Mesenchymal stem cell (in vitro differentiated cells and primary cell): ENCODE results near the gene LRRTM2.

Source experiments
- DNase-seq: peaks from one replicate; pipeline ENCODE4 v3.0.0-alpha.2; 2013
- H2AFZ ChIP-seq: one replicate; pipeline ENCODE4 v1.6.1; 2013; ENCODE audit warnings: low read depth, mild to moderate bottlenecking, control low read depth, inconsistent platforms, low read length, moderate library complexity
- H2AK5ac ChIP-seq: 2 replicates; pipeline ENCODE4 v1.6.1; 2013; ENCODE audit warnings: low read length, moderate library complexity, mild to moderate bottlenecking, inconsistent platforms; ENCODE audit not compliant: severe bottlenecking
- H2BK120ac ChIP-seq: one replicate; pipeline ENCODE4 v1.6.1; 2013; ENCODE audit warnings: low read depth, mild to moderate bottlenecking, inconsistent platforms, low read length, moderate library complexity
- H2BK12ac ChIP-seq, 2 experiments: one replicate each; pipeline ENCODE4 v1.6.1; 2013; ENCODE audit warnings: inconsistent platforms in 2 of 2, low read length in 2 of 2, mild to moderate bottlenecking in 2 of 2, moderate library complexity in 2 of 2, control low read depth in 1 of 2
- H2BK15ac ChIP-seq: one replicate; pipeline ENCODE4 v1.6.1; 2013; ENCODE audit warnings: mild to moderate bottlenecking, low read depth, inconsistent platforms; ENCODE audit not compliant: poor library complexity, severe bottlenecking
- H2BK5ac ChIP-seq: 2 replicates; pipeline ENCODE4 v1.6.1; 2013; ENCODE audit warnings: low read depth, mild to moderate bottlenecking, low read length, control low read depth, inconsistent platforms; ENCODE audit not compliant: poor library complexity, severe bottlenecking
- H3K14ac ChIP-seq, 2 experiments: one replicate each; pipeline ENCODE4 v1.6.1; 2013; ENCODE audit warnings: inconsistent platforms in 2 of 2, low read length in 2 of 2, control low read depth in 1 of 2, mild to moderate bottlenecking in 1 of 2, moderate library complexity in 1 of 2
- H3K18ac ChIP-seq, 2 experiments: one replicate each; pipeline ENCODE4 v1.6.1; 2013; ENCODE audit warnings: inconsistent platforms in 2 of 2, low read length in 2 of 2, control low read depth in 1 of 2, low read depth in 1 of 2, mild to moderate bottlenecking in 1 of 2
- H3K23ac ChIP-seq, 2 experiments: one replicate each; pipeline ENCODE4 v1.6.1; 2013; ENCODE audit warnings: inconsistent platforms in 2 of 2, low read length in 2 of 2, mild to moderate bottlenecking in 2 of 2, moderate library complexity in 2 of 2, control low read depth in 1 of 2
- H3K27ac ChIP-seq: 2 replicates; pipeline ENCODE4 v1.5.1; 2013; ENCODE audit warnings: mild to moderate bottlenecking, moderate library complexity, low read length, control low read depth, inconsistent platforms; ENCODE audit not compliant: poor library complexity, severe bottlenecking
- H3K27me3 ChIP-seq, 2 experiments: 2 replicates each; pipeline versions ENCODE4 v1.6.1 to v1.7.0; 2013; ENCODE audit warnings: low read length in 2 of 2, mild to moderate bottlenecking in 2 of 2, moderate library complexity in 2 of 2, control low read depth in 1 of 2, inconsistent platforms in 1 of 2; ENCODE audit not compliant: control insufficient read depth in 1 of 2, insufficient read depth in 1 of 2
- H3K36me3 ChIP-seq, 2 experiments: 2 replicates each; pipeline versions ENCODE4 v1.6.1 to v1.7.0; 2013; ENCODE audit warnings: low read length in 2 of 2, control low read depth in 1 of 2, inconsistent platforms in 1 of 2, low read depth in 1 of 2, mild to moderate bottlenecking in 1 of 2; ENCODE audit not compliant: insufficient read depth in 2 of 2, control insufficient read depth in 1 of 2
- H3K4ac ChIP-seq, 2 experiments: one replicate each; pipeline ENCODE4 v1.6.1; 2013; ENCODE audit warnings: inconsistent platforms in 2 of 2, low read length in 2 of 2, mild to moderate bottlenecking in 2 of 2, moderate library complexity in 2 of 2, control low read depth in 1 of 2, low read depth in 1 of 2
- H3K4me1 ChIP-seq: 2 replicates; pipeline ENCODE4 v1.6.1; 2013; ENCODE audit warnings: low read depth, low read length, control low read depth; ENCODE audit not compliant: control insufficient read depth, insufficient read depth
- H3K4me2 ChIP-seq: 2 replicates; pipeline ENCODE4 v1.6.1; 2013; ENCODE audit warnings: low read length, mild to moderate bottlenecking, inconsistent platforms; ENCODE audit not compliant: poor library complexity, severe bottlenecking
- H3K4me3 ChIP-seq, 2 experiments: 2 replicates each; pipeline versions ENCODE4 v1.5.1 to v1.7.0; 2013; ENCODE audit warnings: low read length in 2 of 2, mild to moderate bottlenecking in 2 of 2, control low read depth in 1 of 2, low read depth in 1 of 2; ENCODE audit not compliant: insufficient read depth in 1 of 2
- H3K79me1 ChIP-seq: replicated peaks from 2 replicates; pipeline ENCODE4 v1.6.1; 2013; ENCODE audit warnings: mild to moderate bottlenecking, control low read depth, low read length, inconsistent platforms; ENCODE audit not compliant: poor library complexity, severe bottlenecking
- H3K9ac ChIP-seq: 2 replicates; pipeline ENCODE4 v1.7.0; 2013; ENCODE audit warnings: mild to moderate bottlenecking, low read length, moderate library complexity
- H3K9me3 ChIP-seq: 2 replicates; pipeline ENCODE4 v1.7.0; 2013; ENCODE audit warnings: mild to moderate bottlenecking, low read length; ENCODE audit not compliant: control insufficient read depth
- H4K8ac ChIP-seq: one replicate; pipeline ENCODE4 v1.6.1; 2013; ENCODE audit warnings: inconsistent platforms, mild to moderate bottlenecking, low read length, moderate library complexity
- H4K91ac ChIP-seq: one replicate; pipeline ENCODE4 v1.6.1; 2013; ENCODE audit warnings: mild to moderate bottlenecking, low read length, inconsistent platforms
- WGBS: methylation state at CpG from one replicate; pipeline ENCODE4 v1.1.7; 2013; ENCODE audit warnings: mixed read lengths; 5-methylcytosine and 5-hydroxymethylcytosine counted together

The LRRTM2 gene

DNA sequence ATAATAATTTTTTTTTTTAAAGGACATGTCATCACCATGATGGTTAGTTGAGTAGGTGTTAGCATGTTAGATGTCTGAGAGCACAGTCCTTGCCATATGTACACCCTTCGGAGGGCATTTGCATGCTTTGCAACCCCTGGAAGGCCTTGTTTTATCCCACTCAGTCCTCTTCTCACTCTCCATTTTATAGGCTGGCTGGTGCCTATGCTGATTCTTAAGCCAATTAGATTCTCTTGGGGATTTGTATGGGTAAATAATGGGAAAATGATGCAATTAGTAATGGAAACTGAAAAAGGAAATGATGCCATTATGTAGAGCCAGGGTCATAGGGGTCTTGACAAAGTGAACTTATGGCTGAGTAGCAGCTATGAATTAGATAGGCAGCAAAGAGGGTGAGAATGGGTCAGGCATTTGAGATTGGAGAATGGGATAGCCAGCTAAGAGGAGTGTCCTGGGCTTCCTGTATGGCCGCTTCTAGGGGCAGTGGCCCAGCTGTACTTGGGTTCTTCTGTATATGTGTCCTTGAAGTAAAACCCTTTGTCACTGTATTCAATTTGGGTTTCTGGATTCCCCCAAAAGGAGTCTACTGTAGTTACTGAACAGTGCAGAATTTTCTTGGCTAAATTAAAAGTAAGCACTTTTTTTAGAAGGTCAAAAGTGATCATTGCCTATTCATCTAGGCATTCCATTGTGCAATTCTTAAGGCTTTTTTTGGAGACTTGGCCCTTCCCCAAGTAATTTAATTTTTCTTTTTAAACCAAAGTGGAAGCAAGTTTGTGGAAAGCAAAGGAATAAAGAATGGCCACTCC lies 31.6 kb downstream of the LRRTM2 start:
- Histone ChIP-seq H2AK5ac (no peak overlapping the region), H3K79me1 (peaks cover 10% of the 10 kb centered on the region), H3K9ac (peak overlapping the region; percentile 13), H2AFZ (no peak overlapping the region), H2BK12ac (no peak overlapping the region), H3K27me3 (no peaks in the 10 kb centered on the region), H3K14ac (no peak overlapping the region), H3K27ac (no peak overlapping the region), H3K36me3 (peaks cover 0 to 4% of the 10 kb centered on the region in 2 experiments), H3K9me3 (no peaks in the 10 kb centered on the region), H3K4me1 (peaks cover 2% of the 10 kb centered on the region), H3K4me3 (peak overlapping the region in 1 of 2 experiments; percentile 56), H3K23ac (no peak overlapping the region), H2BK15ac (no peak overlapping the region), H2BK5ac (no peak overlapping the region), H4K8ac (no peak overlapping the region), H3K18ac (no peak overlapping the region), H4K91ac (no peak overlapping the region), H3K4me2 (no peak overlapping the region), H2BK120ac (no peak overlapping the region), H3K4ac (no peak overlapping the region)
- DNase-seq = peak; percentile 11
- WGBS = 85% methylated on average over 1 of the region's 2 CpGs

DNA sequence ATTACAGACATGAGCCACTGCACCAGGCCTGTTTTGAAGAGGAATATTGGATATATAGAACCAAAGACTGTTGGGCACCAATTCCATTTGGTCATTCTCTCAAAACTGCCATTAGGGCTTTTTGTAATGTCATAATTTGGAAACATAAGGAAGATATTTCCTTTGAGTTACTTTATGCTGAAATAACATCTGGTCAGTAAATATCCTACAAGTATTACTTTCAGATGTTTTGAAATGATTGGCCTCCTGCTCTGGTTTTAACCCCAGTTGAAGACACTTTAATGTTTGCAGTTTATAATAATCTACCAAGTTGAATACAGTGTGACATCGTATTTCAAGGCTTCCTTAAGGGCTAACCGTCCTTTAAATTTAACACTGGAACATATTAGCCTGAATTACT lies 33.6 kb downstream of the LRRTM2 start:
- Histone ChIP-seq H3K36me3 (peaks cover 0 to 4% of the 10 kb centered on the region in 2 experiments), H2BK120ac (no peak overlapping the region), H3K4me1 (peaks cover 2% of the 10 kb centered on the region), H2BK15ac (no peak overlapping the region), H3K9me3 (no peaks in the 10 kb centered on the region), H3K27ac (no peak overlapping the region), H3K79me1 (peaks cover 14% of the 10 kb centered on the region), H3K4me3 (no peak overlapping the region), H2AFZ (no peak overlapping the region), H4K8ac (no peak overlapping the region), H2BK12ac (no peak overlapping the region), H3K18ac (no peak overlapping the region), H3K27me3 (no peaks in the 10 kb centered on the region), H3K9ac (no peak overlapping the region), H3K23ac (no peak overlapping the region), H2AK5ac (no peak overlapping the region), H3K14ac (no peak overlapping the region), H2BK5ac (no peak overlapping the region), H3K4me2 (no peak overlapping the region), H3K4ac (no peak overlapping the region), H4K91ac (no peak overlapping the region)
- DNase-seq = no peak
- WGBS = no CpG with 5 or more reads among the region's 2 CpGs

DNA sequence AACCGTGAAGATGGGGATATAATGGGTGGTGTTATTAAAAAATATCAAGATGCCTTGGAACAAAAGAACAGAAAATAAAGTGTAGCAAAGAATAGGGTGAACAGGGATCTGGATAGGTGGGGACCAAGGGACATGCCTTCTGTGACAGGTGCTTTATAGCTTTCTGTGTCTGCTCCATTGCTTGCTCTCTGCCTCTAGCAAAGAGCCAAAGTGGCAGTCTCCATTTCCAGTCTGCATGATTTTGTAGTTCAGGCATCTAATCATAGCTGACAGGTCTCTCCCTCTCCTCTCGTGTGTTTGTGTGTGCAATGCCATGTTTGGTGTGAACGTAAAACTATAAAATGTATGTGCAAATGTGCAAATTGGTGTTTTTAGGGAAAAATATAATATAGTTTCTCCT lies 35.0 kb downstream of the LRRTM2 start:
- Histone ChIP-seq H2AK5ac (no peak overlapping the region), H2BK5ac (no peak overlapping the region), H2BK15ac (no peak overlapping the region), H4K8ac (no peak overlapping the region), H3K79me1 (peaks cover 16% of the 10 kb centered on the region), H3K9me3 (no peaks in the 10 kb centered on the region), H3K36me3 (no peaks in the 10 kb centered on the region), H3K27me3 (no peaks in the 10 kb centered on the region), H3K18ac (no peak overlapping the region), H3K4ac (no peak overlapping the region), H2AFZ (no peak overlapping the region), H4K91ac (no peak overlapping the region), H3K27ac (no peak overlapping the region), H2BK120ac (no peak overlapping the region), H3K4me2 (no peak overlapping the region), H3K9ac (no peak overlapping the region), H3K14ac (no peak overlapping the region), H2BK12ac (no peak overlapping the region), H3K23ac (no peak overlapping the region), H3K4me1 (peaks cover 2% of the 10 kb centered on the region), H3K4me3 (no peak overlapping the region)
- no peak for DNase-seq
- WGBS = 98% methylated on average over 3 of the region's 3 CpGs

DNA sequence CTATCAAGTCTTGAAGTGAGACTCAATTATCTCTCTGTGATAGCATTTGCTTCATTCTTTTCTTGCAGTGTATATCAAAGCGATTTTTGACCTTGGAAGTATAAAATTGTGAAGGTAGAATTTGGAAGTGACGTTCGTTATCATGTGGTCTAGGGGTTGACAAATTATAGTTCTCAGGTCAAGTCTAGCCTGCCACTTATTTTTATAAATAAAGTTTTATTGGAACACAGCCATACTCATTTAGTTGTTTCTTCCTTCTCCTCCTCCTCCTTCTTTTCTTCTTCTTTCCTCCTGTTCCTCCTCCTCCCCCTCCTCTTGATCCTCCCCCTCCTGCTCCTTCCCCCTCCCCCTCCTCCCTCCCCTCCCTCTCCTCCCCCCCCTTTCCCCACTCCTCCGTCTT lies 38.0 kb downstream of the LRRTM2 start:
- Histone ChIP-seq H4K91ac (no peak overlapping the region), H2BK5ac (no peak overlapping the region), H3K18ac (no peak overlapping the region), H3K4me3 (no peak overlapping the region), H3K4ac (no peak overlapping the region), H3K36me3 (peaks cover 0 to 7% of the 10 kb centered on the region in 2 experiments), H3K14ac (no peak overlapping the region), H3K9ac (no peak overlapping the region), H3K4me1 (no peaks in the 10 kb centered on the region), H3K27ac (no peak overlapping the region), H2AFZ (no peak overlapping the region), H3K79me1 (peaks cover 16% of the 10 kb centered on the region), H3K23ac (no peak overlapping the region), H3K9me3 (no peaks in the 10 kb centered on the region), H2AK5ac (no peak overlapping the region), H4K8ac (no peak overlapping the region), H2BK12ac (no peak overlapping the region), H3K27me3 (no peaks in the 10 kb centered on the region), H3K4me2 (no peak overlapping the region), H2BK120ac (no peak overlapping the region), H2BK15ac (no peak overlapping the region)
- DNase-seq = no peak
- WGBS = 89% methylated on average over 1 of the region's 4 CpGs
